IMR-90 (cell line): ENCODE results near the gene SUPT3H. TPM values are rescaled to one million over a fixed set of nuclear protein-coding genes. Genes with fewer than 3 reads are reported as not detected.

Source experiments
- ATAC-seq: fragments of 200-7000 bp; cut with Tn5 transposase; 2 replicates; pipeline ENCODE4 v1.9.1; 2020; ENCODE audit warnings: low read depth, mild to moderate bottlenecking, moderate library complexity
- BruUV-seq: library from RNA; stranded (reverse); fragments of 400-500 nt; replicated peaks from 2 replicates; lab custom pipeline; 2021; lab: Mats Ljungman, UMichigan
- CTCF ChIA-PET: fragments of 300-600 bp; formaldehyde crosslinking; extraction: SDS; loops from one replicate; lab custom pipeline; 2021; ENCODE audit warnings: antibody characterized with exemption; lab: Yijun Ruan, JAX
- POLR2A ChIA-PET: fragments of 300-600 bp; sonication (Branson Sonifier 250); formaldehyde crosslinking; loops from one replicate; lab custom pipeline; 2022; ENCODE audit warnings: antibody characterized with exemption; ENCODE audit not compliant: unreplicated experiment; lab: Charles Lee
- DNase-seq: peaks from one replicate; pipeline ENCODE4 v3.0.0; 2013
- H2AFZ ChIP-seq: replicated peaks from 2 replicates; pipeline ENCODE3; 2013; ENCODE audit warnings: low read length, mild to moderate bottlenecking; ENCODE audit not compliant: poor library complexity
- H2AK5ac ChIP-seq: 2 replicates; pipeline ENCODE4 v1.6.1; 2013; ENCODE audit warnings: low read depth, low read length, inconsistent platforms
- H2AK9ac ChIP-seq: replicated peaks from 2 replicates; pipeline ENCODE3; 2013; ENCODE audit warnings: mild to moderate bottlenecking, low read depth, low read length, moderate library complexity; ENCODE audit not compliant: poor library complexity
- H2BK120ac ChIP-seq: 2 replicates; pipeline ENCODE4 v1.6.1; 2013; ENCODE audit warnings: low read depth, low read length, inconsistent platforms
- H2BK15ac ChIP-seq: 3 replicates; pipeline ENCODE4 v1.6.1; 2013; ENCODE audit warnings: low read depth, low read length, inconsistent platforms
- H2BK20ac ChIP-seq: 2 replicates; pipeline ENCODE4 v1.6.1; 2013; ENCODE audit warnings: low read depth, mild to moderate bottlenecking, inconsistent platforms, low read length, moderate library complexity
- H2BK5ac ChIP-seq: 2 replicates; pipeline ENCODE4 v1.6.1; 2013; ENCODE audit warnings: mild to moderate bottlenecking, low read depth, low read length, inconsistent platforms; ENCODE audit not compliant: poor library complexity, severe bottlenecking
- H3K14ac ChIP-seq: replicated peaks from 2 replicates; pipeline ENCODE4 v1.6.1; 2013; ENCODE audit warnings: low read depth, low read length, inconsistent platforms
- H3K18ac ChIP-seq: 2 replicates; pipeline ENCODE4 v1.6.1; 2013; ENCODE audit warnings: low read depth, low read length, control low read depth
- H3K23ac ChIP-seq: 2 replicates; pipeline ENCODE4 v1.6.1; 2013; ENCODE audit warnings: low read depth, low read length, inconsistent platforms
- H3K27ac ChIP-seq: 2 replicates; pipeline ENCODE4 v1.5.1; 2013; ENCODE audit warnings: mild to moderate bottlenecking, control low read depth, low read length; ENCODE audit not compliant: insufficient read depth
- H3K27me3 ChIP-seq: 2 replicates; pipeline ENCODE4 v1.6.1; 2013; ENCODE audit warnings: low read length; ENCODE audit not compliant: control insufficient read depth, insufficient read depth
- H3K36me3 ChIP-seq: 2 replicates; pipeline ENCODE4 v1.6.1; 2013; ENCODE audit warnings: low read length, mixed read lengths; ENCODE audit not compliant: control insufficient read depth, insufficient read depth
- H3K4ac ChIP-seq: 2 replicates; pipeline ENCODE4 v1.6.1; 2013; ENCODE audit warnings: low read depth, low read length, inconsistent platforms
- H3K4me1 ChIP-seq: 2 replicates; pipeline ENCODE4 v1.6.1; 2013; ENCODE audit warnings: low read length, mixed read lengths; ENCODE audit not compliant: control insufficient read depth, insufficient read depth
- H3K4me2 ChIP-seq: 2 replicates; pipeline ENCODE4 v1.6.1; 2013; ENCODE audit warnings: low read depth, mild to moderate bottlenecking, control low read depth, low read length, moderate library complexity
- H3K4me3 ChIP-seq: 2 replicates; pipeline ENCODE4 v1.5.1; 2013; ENCODE audit warnings: low read depth, mild to moderate bottlenecking, control low read depth, low read length, moderate library complexity; ENCODE audit not compliant: insufficient read depth
- H3K56ac ChIP-seq: 2 replicates; pipeline ENCODE4 v1.6.1; 2013; ENCODE audit warnings: low read length, inconsistent platforms; ENCODE audit not compliant: insufficient read depth; ENCODE audit errors: extremely low read depth
- H3K79me1 ChIP-seq, 2 experiments: 2 replicates each; pipeline ENCODE4 v1.6.1; 2013; ENCODE audit warnings: low read length in 2 of 2, inconsistent platforms in 1 of 2, low read depth in 1 of 2
- H3K9ac ChIP-seq: 2 replicates; pipeline ENCODE4 v1.6.1; 2013; ENCODE audit warnings: low read depth, low read length, control low read depth
- H3K9me1 ChIP-seq: 2 replicates; pipeline ENCODE4 v1.6.1; 2013; ENCODE audit warnings: low read length, inconsistent platforms; ENCODE audit not compliant: insufficient read depth
- H3K9me3 ChIP-seq: 2 replicates; pipeline ENCODE4 v1.6.1; 2013; ENCODE audit warnings: low read length; ENCODE audit not compliant: control insufficient read depth, insufficient read depth
- H4K20me1 ChIP-seq: 2 replicates; pipeline ENCODE4 v1.6.1; 2013; ENCODE audit warnings: low read length, inconsistent platforms; ENCODE audit not compliant: insufficient read depth
- H4K5ac ChIP-seq: 2 replicates; pipeline ENCODE4 v1.6.1; 2013; ENCODE audit warnings: mild to moderate bottlenecking, low read depth, low read length, control low read depth
- H4K8ac ChIP-seq, 2 experiments: 2 replicates each; pipeline ENCODE4 v1.6.1; 2013; ENCODE audit warnings: low read depth in 2 of 2, low read length in 2 of 2, control low read depth in 1 of 2, inconsistent platforms in 1 of 2
- H4K91ac ChIP-seq: 2 replicates; pipeline ENCODE4 v1.6.1; 2013; ENCODE audit warnings: low read depth, low read length, inconsistent platforms; ENCODE audit not compliant: insufficient read depth
- BHLHE40 ChIP-seq: fragments of 150-350 bp; IDR thresholded peaks from 2 replicates; pipeline ENCODE4 v1.6.1; 2016; ENCODE audit warnings: mild to moderate bottlenecking, low read depth, low read length
- CEBPB ChIP-seq: IDR thresholded peaks from 2 replicates; pipeline ENCODE4 v1.6.1; 2012; ENCODE audit warnings: low read depth, low read length, improper control_type of control experiment
- CHD1 ChIP-seq: IDR thresholded peaks from 2 replicates; pipeline ENCODE4 v1.6.1; 2012; ENCODE audit warnings: low read depth, low read length, improper control_type of control experiment
- FOS ChIP-seq: fragments of 150-350 bp; IDR thresholded peaks from 2 replicates; pipeline ENCODE4 v1.6.1; 2016; ENCODE audit warnings: low read depth, low read length
- MAFK ChIP-seq: IDR thresholded peaks from 2 replicates; pipeline ENCODE4 v1.6.1; 2012; ENCODE audit warnings: low read depth, low read length, improper control_type of control experiment
- MAZ ChIP-seq: IDR thresholded peaks from 2 replicates; pipeline ENCODE4 v1.6.1; 2012; ENCODE audit warnings: low read depth, mild to moderate bottlenecking, low read length, improper control_type of control experiment, moderate library complexity, borderline replicate concordance
- MXI1 ChIP-seq: IDR thresholded peaks from 2 replicates; pipeline ENCODE4 v1.6.1; 2012; ENCODE audit warnings: low read depth, mild to moderate bottlenecking, low read length, moderate library complexity, borderline replicate concordance
- NFE2L2 ChIP-seq: fragments of 150-350 bp; IDR thresholded peaks from 2 replicates; pipeline ENCODE4 v1.6.1; 2016; ENCODE audit warnings: low read depth, mild to moderate bottlenecking, low read length
- POLR2A ChIP-seq: IDR thresholded peaks from 2 replicates; pipeline ENCODE4 v1.6.1; 2012; ENCODE audit warnings: mild to moderate bottlenecking, low read depth, low read length
- RAD21 ChIP-seq: IDR thresholded peaks from 2 replicates; pipeline ENCODE4 v1.6.1; 2012; ENCODE audit warnings: low read length, improper control_type of control experiment
- RCOR1 ChIP-seq: IDR thresholded peaks from 2 replicates; pipeline ENCODE4 v1.6.1; 2012; ENCODE audit warnings: mild to moderate bottlenecking, low read length, improper control_type of control experiment; ENCODE audit not compliant: insufficient replicate concordance
- RFX5 ChIP-seq: IDR thresholded peaks from 2 replicates; pipeline ENCODE4 v1.8.0; 2012; ENCODE audit warnings: low read depth, mild to moderate bottlenecking, low read length, moderate library complexity
- SMC3 ChIP-seq: fragments of 150-350 bp; IDR thresholded peaks from 2 replicates; pipeline ENCODE4 v1.6.1; 2016; ENCODE audit warnings: low read depth, mild to moderate bottlenecking, antibody characterized with exemption, low read length, moderate library complexity
- WGBS, 2 experiments: methylation state at CpG; one replicate each; pipeline versions ENCODE4 v1.1.5 to v1.1.7; 2013; ENCODE audit warnings: missing lambda C conversion rate in 2 of 2; ENCODE audit not compliant: insufficient read length in 1 of 2; ENCODE audit errors: extremely low coverage in 2 of 2; 5-methylcytosine and 5-hydroxymethylcytosine counted together
- dilution Hi-C: fragments of 300-500 bp; cut with HindIII; formaldehyde crosslinking; loops from one replicate; pipeline ENCODE4 v1.14.3; 2018; ENCODE audit warnings: low sequenced_read_pairs; ENCODE audit not compliant: unreplicated experiment
- in situ Hi-C: fragments of 300-500 bp; cut with MboI; formaldehyde crosslinking; loops from 3 replicates; pipeline ENCODE4 v1.14.3; 2019; ENCODE audit warnings: low sequenced_read_pairs, inconsistent platforms, mixed read lengths
- intact Hi-C: fragments of 100-400 bp; cut with micrococcal nuclease; formaldehyde crosslinking; loops from 2 replicates; pipeline ENCODE4 v1.10.0; 2022
- polyA plus RNA-seq, 3 experiments: library from polyadenylated mRNA; depleted of rRNA; stranded (reverse); fragments of >200 nt; gene quantifications; 2 replicates each; pipeline ENCODE4 v1.2.3, GENCODE V29; 2012; ENCODE audit warnings: low replicate concordance in 1 of 3
- total RNA-seq: library from RNA; depleted of rRNA; stranded (reverse); fragments of >200 nt; gene quantifications from 2 replicates; pipeline ENCODE4 v1.2.3, GENCODE V29; 2012
- TF ChIP-seq, protein P1 (sequence below): fragments of 150-350 bp; IDR thresholded peaks from 2 replicates; pipeline ENCODE4 v1.6.1; 2016; ENCODE audit warnings: low read depth, mild to moderate bottlenecking, low read length, moderate library complexity, borderline replicate concordance
- TF ChIP-seq, protein P2 (sequence below): fragments of 150-350 bp; IDR thresholded peaks from 2 replicates; pipeline ENCODE4 v1.6.1; 2017; ENCODE audit warnings: mild to moderate bottlenecking, antibody characterized with exemption, low read length, low read depth
- TF ChIP-seq, protein P3 (sequence below): conservative IDR thresholded peaks from 2 replicates; pipeline ENCODE4 v1.5.1; 2012; ENCODE audit warnings: mild to moderate bottlenecking, low read depth, low read length, improper control_type of control experiment

Gene SUPT3H
- total and polyA plus RNA-seq, 2 of the 4 experiments (the other 2 are of a cell fraction), result 4.5 to 5.0 TPM

DNA sequence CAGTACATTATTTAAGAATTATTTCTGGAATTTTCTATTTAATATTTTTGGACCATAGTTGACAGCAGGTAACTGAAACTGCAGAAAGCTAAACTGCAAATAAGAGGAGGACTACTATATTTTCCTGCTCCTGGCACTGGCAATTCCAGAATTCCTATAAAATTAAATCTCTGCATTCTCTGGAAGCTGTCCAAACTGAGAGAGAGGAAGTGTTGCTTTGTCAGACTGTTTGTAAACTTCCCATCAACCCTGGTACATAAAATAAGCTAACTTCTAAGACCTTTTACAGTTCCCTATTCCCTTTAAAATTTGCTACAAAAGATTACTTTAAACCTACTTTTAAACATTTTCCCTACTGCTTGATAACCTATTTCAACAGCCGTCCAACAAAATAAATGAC lies 245.7 kb downstream of the SUPT3H start:
- Histone ChIP-seq H2AK5ac (no peak overlapping the region), H4K20me1 (no peaks in the 10 kb centered on the region), H2BK20ac (no peak overlapping the region), H2BK5ac (no peak overlapping the region), H4K8ac (no peak overlapping the region), H3K23ac (no peak overlapping the region), H3K4me3 (no peak overlapping the region), H3K14ac (no peak overlapping the region), H3K56ac (no peak overlapping the region), H3K79me1 (no peaks in the 10 kb centered on the region), H3K27ac (no peak overlapping the region), H4K91ac (no peak overlapping the region), H3K4me1 (no peaks in the 10 kb centered on the region), H2BK120ac (no peak overlapping the region), H3K4ac (no peak overlapping the region), H3K9me3 (no peaks in the 10 kb centered on the region), H4K5ac (no peak overlapping the region), H2AFZ (no peak overlapping the region), H3K9me1 (no peaks in the 10 kb centered on the region), H3K36me3 (no peaks in the 10 kb centered on the region), H2AK9ac (no peak overlapping the region), H2BK15ac (no peak overlapping the region), H3K9ac (no peak overlapping the region), H3K4me2 (no peak overlapping the region), H3K27me3 (no peaks in the 10 kb centered on the region), H3K18ac (no peak overlapping the region)
- DNase-seq (no peak), ATAC-seq (no peak)
- BruUV-seq, result no TSS peak
- ChIA-PET CTCF (no interaction called here), POLR2A (no interaction called here)
- no peak for TF ChIP-seq MAFK
- TF ChIP-seq, protein P1, sequence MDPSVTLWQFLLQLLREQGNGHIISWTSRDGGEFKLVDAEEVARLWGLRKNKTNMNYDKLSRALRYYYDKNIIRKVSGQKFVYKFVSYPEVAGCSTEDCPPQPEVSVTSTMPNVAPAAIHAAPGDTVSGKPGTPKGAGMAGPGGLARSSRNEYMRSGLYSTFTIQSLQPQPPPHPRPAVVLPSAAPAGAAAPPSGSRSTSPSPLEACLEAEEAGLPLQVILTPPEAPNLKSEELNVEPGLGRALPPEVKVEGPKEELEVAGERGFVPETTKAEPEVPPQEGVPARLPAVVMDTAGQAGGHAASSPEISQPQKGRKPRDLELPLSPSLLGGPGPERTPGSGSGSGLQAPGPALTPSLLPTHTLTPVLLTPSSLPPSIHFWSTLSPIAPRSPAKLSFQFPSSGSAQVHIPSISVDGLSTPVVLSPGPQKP, result no peak
- TF ChIP-seq NFE2L2, result no peak
- TF ChIP-seq BHLHE40, result no peak
- TF ChIP-seq, protein P2, sequence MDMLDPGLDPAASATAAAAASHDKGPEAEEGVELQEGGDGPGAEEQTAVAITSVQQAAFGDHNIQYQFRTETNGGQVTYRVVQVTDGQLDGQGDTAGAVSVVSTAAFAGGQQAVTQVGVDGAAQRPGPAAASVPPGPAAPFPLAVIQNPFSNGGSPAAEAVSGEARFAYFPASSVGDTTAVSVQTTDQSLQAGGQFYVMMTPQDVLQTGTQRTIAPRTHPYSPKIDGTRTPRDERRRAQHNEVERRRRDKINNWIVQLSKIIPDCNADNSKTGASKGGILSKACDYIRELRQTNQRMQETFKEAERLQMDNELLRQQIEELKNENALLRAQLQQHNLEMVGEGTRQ, result no peak
- no peak for TF ChIP-seq RCOR1
- no peak for TF ChIP-seq POLR2A
- TF ChIP-seq SMC3, result no peak
- no peak for TF ChIP-seq FOS
- TF ChIP-seq RAD21, result no peak
- TF ChIP-seq, protein P3, sequence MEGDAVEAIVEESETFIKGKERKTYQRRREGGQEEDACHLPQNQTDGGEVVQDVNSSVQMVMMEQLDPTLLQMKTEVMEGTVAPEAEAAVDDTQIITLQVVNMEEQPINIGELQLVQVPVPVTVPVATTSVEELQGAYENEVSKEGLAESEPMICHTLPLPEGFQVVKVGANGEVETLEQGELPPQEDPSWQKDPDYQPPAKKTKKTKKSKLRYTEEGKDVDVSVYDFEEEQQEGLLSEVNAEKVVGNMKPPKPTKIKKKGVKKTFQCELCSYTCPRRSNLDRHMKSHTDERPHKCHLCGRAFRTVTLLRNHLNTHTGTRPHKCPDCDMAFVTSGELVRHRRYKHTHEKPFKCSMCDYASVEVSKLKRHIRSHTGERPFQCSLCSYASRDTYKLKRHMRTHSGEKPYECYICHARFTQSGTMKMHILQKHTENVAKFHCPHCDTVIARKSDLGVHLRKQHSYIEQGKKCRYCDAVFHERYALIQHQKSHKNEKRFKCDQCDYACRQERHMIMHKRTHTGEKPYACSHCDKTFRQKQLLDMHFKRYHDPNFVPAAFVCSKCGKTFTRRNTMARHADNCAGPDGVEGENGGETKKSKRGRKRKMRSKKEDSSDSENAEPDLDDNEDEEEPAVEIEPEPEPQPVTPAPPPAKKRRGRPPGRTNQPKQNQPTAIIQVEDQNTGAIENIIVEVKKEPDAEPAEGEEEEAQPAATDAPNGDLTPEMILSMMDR, result no peak
- no peak for TF ChIP-seq MXI1
- TF ChIP-seq CHD1, result no peak
- no peak for TF ChIP-seq RFX5
- TF ChIP-seq CEBPB, result no peak
- TF ChIP-seq MAZ, result no peak
- dilution Hi-C loops (no loop called here), intact Hi-C loops (no loop called here), in situ Hi-C loops (no loop called here)
- WGBS, 2 experiments, result 20% methylated on average over 1 of the region's 1 CpG; no CpG with 5 or more reads in 1 of the 2 experiments
